Prostate gland (tissue), 2 donors: Measurements from ENCODE around the gene RBM10. TPM values are rescaled to one million over a fixed set of nuclear protein-coding genes. Genes with fewer than 3 reads are reported as not detected.

Experiments
- DNase-seq: peaks from one replicate; pipeline ENCODE4 v3.0.0-alpha.2; 2019; ENCODE audit warnings: low spot score
- H3K27ac ChIP-seq, 2 donors: fragments of 200-600 bp; sonication (generic); 2 replicates each; pipeline ENCODE4 v1.5.1; 2017 to 2019
- H3K27me3 ChIP-seq: fragments of 200-600 bp; sonication (generic); replicated peaks from 2 replicates; pipeline ENCODE4 v1.5.1; 2019; ENCODE audit not compliant: insufficient read depth
- H3K36me3 ChIP-seq, 2 donors: fragments of 200-600 bp; sonication (generic); 1 replicate in 1 of 2; 2 replicates in 1 of 2; pipeline versions ENCODE4 v1.5.1 to v1.8.1; 2017 to 2019
- H3K4me1 ChIP-seq: fragments of 200-600 bp; sonication (generic); replicated peaks from 2 replicates; pipeline ENCODE4 v1.5.1; 2019
- H3K4me3 ChIP-seq, 2 donors: fragments of 200-600 bp; sonication (generic); 2 replicates each; pipeline ENCODE4 v1.5.1; 2017 to 2019
- H3K9me3 ChIP-seq: fragments of 200-600 bp; sonication (generic); 2 replicates; pipeline ENCODE4 v1.5.1; 2017
- POLR2A ChIP-seq: fragments of 450-650 bp; IDR thresholded peaks from one replicate; pipeline ENCODE4 v1.6.1; 2016; ENCODE audit warnings: antibody characterized with exemption, mild to moderate bottlenecking
- POLR2AphosphoS5 ChIP-seq: sonication (generic); formaldehyde crosslinking; IDR thresholded peaks from one replicate; pipeline ENCODE4 v1.6.1; 2017; ENCODE audit warnings: antibody characterized with exemption
- WGBS: methylation state at CpG from one replicate; pipeline ENCODE4 v1.1.5; 2018; 5-methylcytosine and 5-hydroxymethylcytosine counted together
- intact Hi-C: fragments of 100-400 bp; cut with DNase I; formaldehyde crosslinking; loops from one replicate; pipeline ENCODE4 v1.14.2; 2022
- total RNA-seq, 2 donors: library from RNA; depleted of rRNA; stranded (reverse); fragments of >200 nt; gene quantifications; one replicate each; pipeline ENCODE4 v1.1.0, GENCODE V29; 2016
- TF ChIP-seq, protein P1 (sequence below), 4 experiments: fragments of 200-600 bp in 2 of 4; fragments of 450-650 bp in 2 of 4; sonication (generic) in 2 of 4; IDR thresholded peaks; 1 replicate in 3 of 4; 2 replicates in 1 of 4; pipeline ENCODE4 v1.5.1; 2016 to 2019; ENCODE audit warnings: antibody characterized with exemption in 4 of 4, mild to moderate bottlenecking in 2 of 4, moderate library complexity in 2 of 4

RBM10 gene
- total RNA-seq, 2 donors from 2014 or later: 45.0 to 49.0 TPM

DNA sequence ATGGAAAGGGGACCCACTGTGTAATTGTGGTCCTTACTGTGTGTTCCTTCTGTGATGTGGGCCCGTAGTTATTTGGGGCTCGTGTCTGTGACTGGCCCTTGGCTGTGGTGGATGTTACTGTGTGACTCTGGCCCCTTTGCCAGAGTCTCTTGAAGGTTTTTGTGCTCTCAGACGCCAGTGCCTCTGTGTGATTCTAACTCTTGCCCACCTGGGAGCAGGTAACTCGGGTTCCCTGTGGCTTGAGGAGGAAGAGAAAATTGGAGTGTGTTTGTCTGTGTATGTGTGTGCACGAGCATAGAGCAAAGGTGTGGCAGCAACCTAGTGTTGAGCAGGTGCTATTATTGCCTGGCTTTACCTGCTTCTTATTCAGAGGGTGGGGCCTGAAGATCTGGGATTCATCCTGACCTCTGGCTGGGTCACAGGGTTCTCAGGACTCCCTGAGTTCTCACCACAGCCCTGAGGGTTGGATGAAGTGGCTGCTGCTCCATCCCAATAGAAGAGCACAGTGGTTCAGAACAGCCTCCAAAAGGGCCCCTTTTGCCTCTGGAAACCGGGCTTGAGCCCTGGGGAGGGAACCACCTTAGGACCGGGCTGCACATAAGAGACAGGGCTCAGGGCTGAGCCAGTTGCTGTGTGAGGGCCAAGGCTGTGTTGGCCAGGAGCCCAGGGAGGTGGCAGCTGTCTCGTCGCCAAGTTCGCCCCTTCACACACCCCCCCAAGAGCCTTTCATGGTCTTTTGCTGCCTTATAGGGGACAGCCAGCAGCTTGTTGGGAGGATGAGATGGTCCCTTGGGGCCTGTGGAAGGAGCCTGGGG lies 1.3 kb downstream of the RBM10 start:
- H3K4me3 ChIP-seq: peak overlapping the region; percentile 58 to 64
- no peaks in the 10 kb centered on the region for H3K36me3 ChIP-seq
- no peaks in the 10 kb centered on the region for H3K27me3 ChIP-seq
- H3K9me3 ChIP-seq: no peaks in the 10 kb centered on the region
- no peak for TF ChIP-seq POLR2AphosphoS5
- TF ChIP-seq, protein P1, sequence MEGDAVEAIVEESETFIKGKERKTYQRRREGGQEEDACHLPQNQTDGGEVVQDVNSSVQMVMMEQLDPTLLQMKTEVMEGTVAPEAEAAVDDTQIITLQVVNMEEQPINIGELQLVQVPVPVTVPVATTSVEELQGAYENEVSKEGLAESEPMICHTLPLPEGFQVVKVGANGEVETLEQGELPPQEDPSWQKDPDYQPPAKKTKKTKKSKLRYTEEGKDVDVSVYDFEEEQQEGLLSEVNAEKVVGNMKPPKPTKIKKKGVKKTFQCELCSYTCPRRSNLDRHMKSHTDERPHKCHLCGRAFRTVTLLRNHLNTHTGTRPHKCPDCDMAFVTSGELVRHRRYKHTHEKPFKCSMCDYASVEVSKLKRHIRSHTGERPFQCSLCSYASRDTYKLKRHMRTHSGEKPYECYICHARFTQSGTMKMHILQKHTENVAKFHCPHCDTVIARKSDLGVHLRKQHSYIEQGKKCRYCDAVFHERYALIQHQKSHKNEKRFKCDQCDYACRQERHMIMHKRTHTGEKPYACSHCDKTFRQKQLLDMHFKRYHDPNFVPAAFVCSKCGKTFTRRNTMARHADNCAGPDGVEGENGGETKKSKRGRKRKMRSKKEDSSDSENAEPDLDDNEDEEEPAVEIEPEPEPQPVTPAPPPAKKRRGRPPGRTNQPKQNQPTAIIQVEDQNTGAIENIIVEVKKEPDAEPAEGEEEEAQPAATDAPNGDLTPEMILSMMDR (IDR thresholded peaks at IDR 0.05): no peak
- no peak for TF ChIP-seq POLR2A
- peak overlapping the region; percentile 93 for H3K27ac ChIP-seq
- no peaks in the 10 kb centered on the region for H3K4me1 ChIP-seq
- no peak for DNase-seq
- intact Hi-C loops: no loop called here
- 19% methylated on average over 8 of the region's 10 CpGs for WGBS

DNA sequence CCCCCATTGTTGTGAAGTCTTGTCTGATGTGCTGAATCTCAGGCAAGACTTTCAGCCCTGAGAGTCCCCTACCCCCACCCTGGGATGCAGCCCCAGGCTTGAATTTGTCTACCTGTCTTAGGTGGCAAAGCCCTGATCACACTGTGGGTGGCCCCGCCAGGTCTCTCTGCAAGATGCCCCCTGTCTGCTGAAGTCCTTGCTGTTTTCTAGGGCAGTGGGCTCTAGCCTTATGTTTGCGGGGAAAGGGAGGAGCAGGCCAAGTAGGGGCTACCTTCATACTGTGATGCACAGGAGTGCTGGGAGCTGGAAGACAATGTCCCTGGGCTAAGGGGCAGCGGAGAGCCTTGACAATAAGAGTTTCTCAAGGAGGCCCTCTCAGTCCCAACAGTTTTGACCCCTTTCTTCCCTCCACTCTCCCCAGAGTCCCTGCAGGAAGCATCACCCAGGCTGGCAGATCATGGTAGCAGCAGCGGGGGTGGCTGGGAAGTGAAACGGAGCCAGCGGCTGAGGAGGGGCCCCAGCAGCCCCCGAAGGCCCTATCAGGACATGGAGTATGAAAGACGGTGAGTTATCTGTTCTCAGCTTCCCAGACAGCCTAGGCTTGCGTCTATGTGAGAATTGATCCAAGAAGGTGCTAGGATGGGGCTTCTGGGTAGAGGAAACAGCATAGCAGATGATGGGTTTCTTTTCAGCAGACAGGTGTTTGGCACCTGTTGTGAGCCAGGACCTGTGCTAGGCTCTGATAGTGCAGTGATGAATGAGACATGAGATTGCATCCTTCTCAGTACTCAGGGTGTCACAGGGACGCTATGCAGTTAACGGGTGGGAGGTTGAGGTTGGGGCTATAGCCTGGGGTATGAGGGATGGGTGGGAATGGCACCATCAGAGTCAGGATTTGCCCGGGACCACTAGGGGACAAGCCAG lies 2.2 kb downstream of the RBM10 start:
- DNase-seq: no peak
- no peak overlapping the region for H3K27ac ChIP-seq
- TF ChIP-seq, protein P1 (IDR thresholded peaks at IDR 0.05): no peak
- TF ChIP-seq POLR2A (no peak), POLR2AphosphoS5 (no peak)
- H3K36me3 ChIP-seq: no peaks in the 10 kb centered on the region
- no peaks in the 10 kb centered on the region for H3K4me1 ChIP-seq
- WGBS: 85% methylated on average over 10 of the region's 12 CpGs
- H3K4me3 ChIP-seq: peak overlapping the region in 1 of 2 donors; percentile 64
- no peaks in the 10 kb centered on the region for H3K27me3 ChIP-seq
- no peaks in the 10 kb centered on the region for H3K9me3 ChIP-seq
- intact Hi-C loops: no loop called here

DNA sequence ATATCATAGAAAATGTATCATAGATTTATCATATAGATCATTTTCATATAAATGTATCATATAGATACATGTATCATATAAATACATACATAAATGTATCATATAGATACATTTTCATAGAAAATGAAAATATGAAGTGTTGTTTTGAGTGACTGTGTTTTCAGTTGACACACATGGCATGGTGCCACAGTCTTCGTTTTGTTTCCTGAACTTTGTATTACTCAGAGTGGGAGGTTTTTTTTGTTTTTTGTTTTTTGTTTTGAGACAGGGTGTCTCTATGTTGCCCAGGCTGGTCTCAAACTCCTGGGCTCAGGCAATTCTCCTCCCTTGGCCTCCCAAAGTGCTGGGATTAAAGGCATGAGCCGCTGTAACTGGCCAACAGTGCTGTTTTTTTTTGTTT lies 3.9 kb downstream of the RBM10 start:
- Histone ChIP-seq H3K36me3 (no peaks in the 10 kb centered on the region), H3K4me1 (no peaks in the 10 kb centered on the region), H3K9me3 (no peaks in the 10 kb centered on the region), H3K4me3 (no peak overlapping the region), H3K27me3 (no peaks in the 10 kb centered on the region), H3K27ac (no peak overlapping the region)
- WGBS: 63% methylated on average over 2 of the region's 2 CpGs
- intact Hi-C loops: no loop called here
- TF ChIP-seq, protein P1 (IDR thresholded peaks at IDR 0.05): no peak
- TF ChIP-seq POLR2A (no peak), POLR2AphosphoS5 (no peak)
- DNase-seq: no peak

DNA sequence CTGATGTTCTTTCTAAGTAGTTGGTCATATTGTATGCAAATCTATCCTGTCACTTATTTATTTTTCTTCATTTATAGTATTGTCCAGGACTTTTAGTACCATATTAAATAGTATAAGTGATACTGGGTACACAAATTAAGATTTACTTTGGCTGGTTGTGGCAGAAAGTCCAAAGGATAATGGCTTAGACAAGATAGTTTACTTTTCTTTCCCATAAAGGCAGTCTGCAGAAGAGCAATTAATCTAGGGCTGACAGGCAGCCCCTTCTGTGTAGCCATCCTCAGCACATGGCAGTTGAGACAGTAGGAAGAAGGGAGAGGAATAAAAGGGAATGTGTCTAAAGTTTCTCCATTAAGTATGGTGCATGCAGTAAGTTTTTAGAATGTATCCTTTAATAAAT lies 6.4 kb downstream of the RBM10 start:
- Histone ChIP-seq H3K9me3 (no peaks in the 10 kb centered on the region), H3K36me3 (no peaks in the 10 kb centered on the region), H3K4me1 (no peaks in the 10 kb centered on the region), H3K27me3 (no peaks in the 10 kb centered on the region), H3K27ac (peak overlapping the region in 1 of 2 donors; percentile 48), H3K4me3 (no peak overlapping the region)
- intact Hi-C loops: no loop called here
- DNase-seq: no peak
- TF ChIP-seq, protein P1 (IDR thresholded peaks at IDR 0.05): no peak
- TF ChIP-seq POLR2A: no peak
- TF ChIP-seq POLR2AphosphoS5: peak; percentile 72
